Mesenchymal stem cell (in vitro differentiated cells and primary cell): Measurements from ENCODE around the gene CNDP1.
A peak's percentile ranks its signal among the peaks of the same experiment; 100 is the strongest.

Experiments used
- DNase-seq: peaks from one replicate; pipeline ENCODE4 v3.0.0-alpha.2; 2013
- H2AFZ ChIP-seq: one replicate; pipeline ENCODE4 v1.6.1; 2013; ENCODE audit warnings: low read depth, mild to moderate bottlenecking, control low read depth, inconsistent platforms, low read length, moderate library complexity
- H2AK5ac ChIP-seq: 2 replicates; pipeline ENCODE4 v1.6.1; 2013; ENCODE audit warnings: low read length, moderate library complexity, mild to moderate bottlenecking, inconsistent platforms; ENCODE audit not compliant: severe bottlenecking
- H2BK120ac ChIP-seq: one replicate; pipeline ENCODE4 v1.6.1; 2013; ENCODE audit warnings: low read depth, mild to moderate bottlenecking, inconsistent platforms, low read length, moderate library complexity
- H2BK12ac ChIP-seq, 2 experiments: one replicate each; pipeline ENCODE4 v1.6.1; 2013; ENCODE audit warnings: inconsistent platforms in 2 of 2, low read length in 2 of 2, mild to moderate bottlenecking in 2 of 2, moderate library complexity in 2 of 2, control low read depth in 1 of 2
- H2BK15ac ChIP-seq: one replicate; pipeline ENCODE4 v1.6.1; 2013; ENCODE audit warnings: mild to moderate bottlenecking, low read depth, inconsistent platforms; ENCODE audit not compliant: poor library complexity, severe bottlenecking
- H2BK5ac ChIP-seq: 2 replicates; pipeline ENCODE4 v1.6.1; 2013; ENCODE audit warnings: low read depth, mild to moderate bottlenecking, low read length, control low read depth, inconsistent platforms; ENCODE audit not compliant: poor library complexity, severe bottlenecking
- H3K14ac ChIP-seq, 2 experiments: one replicate each; pipeline ENCODE4 v1.6.1; 2013; ENCODE audit warnings: inconsistent platforms in 2 of 2, low read length in 2 of 2, control low read depth in 1 of 2, mild to moderate bottlenecking in 1 of 2, moderate library complexity in 1 of 2
- H3K18ac ChIP-seq, 2 experiments: one replicate each; pipeline ENCODE4 v1.6.1; 2013; ENCODE audit warnings: inconsistent platforms in 2 of 2, low read length in 2 of 2, control low read depth in 1 of 2, low read depth in 1 of 2, mild to moderate bottlenecking in 1 of 2
- H3K23ac ChIP-seq, 2 experiments: one replicate each; pipeline ENCODE4 v1.6.1; 2013; ENCODE audit warnings: inconsistent platforms in 2 of 2, low read length in 2 of 2, mild to moderate bottlenecking in 2 of 2, moderate library complexity in 2 of 2, control low read depth in 1 of 2
- H3K27ac ChIP-seq: 2 replicates; pipeline ENCODE4 v1.5.1; 2013; ENCODE audit warnings: mild to moderate bottlenecking, moderate library complexity, low read length, control low read depth, inconsistent platforms; ENCODE audit not compliant: poor library complexity, severe bottlenecking
- H3K27me3 ChIP-seq, 2 experiments: 2 replicates each; pipeline versions ENCODE4 v1.6.1 to v1.7.0; 2013; ENCODE audit warnings: low read length in 2 of 2, mild to moderate bottlenecking in 2 of 2, moderate library complexity in 2 of 2, control low read depth in 1 of 2, inconsistent platforms in 1 of 2; ENCODE audit not compliant: control insufficient read depth in 1 of 2, insufficient read depth in 1 of 2
- H3K36me3 ChIP-seq, 2 experiments: 2 replicates each; pipeline versions ENCODE4 v1.6.1 to v1.7.0; 2013; ENCODE audit warnings: low read length in 2 of 2, control low read depth in 1 of 2, inconsistent platforms in 1 of 2, low read depth in 1 of 2, mild to moderate bottlenecking in 1 of 2; ENCODE audit not compliant: insufficient read depth in 2 of 2, control insufficient read depth in 1 of 2
- H3K4ac ChIP-seq, 2 experiments: one replicate each; pipeline ENCODE4 v1.6.1; 2013; ENCODE audit warnings: inconsistent platforms in 2 of 2, low read length in 2 of 2, mild to moderate bottlenecking in 2 of 2, moderate library complexity in 2 of 2, control low read depth in 1 of 2, low read depth in 1 of 2
- H3K4me1 ChIP-seq: 2 replicates; pipeline ENCODE4 v1.6.1; 2013; ENCODE audit warnings: low read depth, low read length, control low read depth; ENCODE audit not compliant: control insufficient read depth, insufficient read depth
- H3K4me2 ChIP-seq: 2 replicates; pipeline ENCODE4 v1.6.1; 2013; ENCODE audit warnings: low read length, mild to moderate bottlenecking, inconsistent platforms; ENCODE audit not compliant: poor library complexity, severe bottlenecking
- H3K4me3 ChIP-seq, 2 experiments: 2 replicates each; pipeline versions ENCODE4 v1.5.1 to v1.7.0; 2013; ENCODE audit warnings: low read length in 2 of 2, mild to moderate bottlenecking in 2 of 2, control low read depth in 1 of 2, low read depth in 1 of 2; ENCODE audit not compliant: insufficient read depth in 1 of 2
- H3K79me1 ChIP-seq: replicated peaks from 2 replicates; pipeline ENCODE4 v1.6.1; 2013; ENCODE audit warnings: mild to moderate bottlenecking, control low read depth, low read length, inconsistent platforms; ENCODE audit not compliant: poor library complexity, severe bottlenecking
- H3K9ac ChIP-seq: 2 replicates; pipeline ENCODE4 v1.7.0; 2013; ENCODE audit warnings: mild to moderate bottlenecking, low read length, moderate library complexity
- H3K9me3 ChIP-seq: 2 replicates; pipeline ENCODE4 v1.7.0; 2013; ENCODE audit warnings: mild to moderate bottlenecking, low read length; ENCODE audit not compliant: control insufficient read depth
- H4K8ac ChIP-seq: one replicate; pipeline ENCODE4 v1.6.1; 2013; ENCODE audit warnings: inconsistent platforms, mild to moderate bottlenecking, low read length, moderate library complexity
- H4K91ac ChIP-seq: one replicate; pipeline ENCODE4 v1.6.1; 2013; ENCODE audit warnings: mild to moderate bottlenecking, low read length, inconsistent platforms
- WGBS: methylation state at CpG from one replicate; pipeline ENCODE4 v1.1.7; 2013; ENCODE audit warnings: mixed read lengths; 5-methylcytosine and 5-hydroxymethylcytosine counted together

The CNDP1 gene

GRCh38 chr18:74505776-74506175 is 28.5 kb upstream of the CNDP1 start:
- H3K9ac ChIP-seq = no peak overlapping the region
- H3K18ac ChIP-seq = no peak overlapping the region
- no peak overlapping the region for H3K4me3 ChIP-seq
- no peak overlapping the region for H3K27ac ChIP-seq
- no peak overlapping the region for H2BK12ac ChIP-seq
- no peak overlapping the region for H4K91ac ChIP-seq
- H2BK120ac ChIP-seq = no peak overlapping the region
- no peak overlapping the region for H3K14ac ChIP-seq
- H3K4ac ChIP-seq = no peak overlapping the region
- H2AK5ac ChIP-seq = no peak overlapping the region
- H3K4me1 ChIP-seq = peaks cover 14% of the 10 kb centered on the region
- H3K9me3 ChIP-seq = no peaks in the 10 kb centered on the region
- peaks cover 44% of the 10 kb centered on the region for H3K79me1 ChIP-seq
- no peaks in the 10 kb centered on the region for H3K27me3 ChIP-seq
- H4K8ac ChIP-seq = no peak overlapping the region
- DNase-seq = no peak
- H3K4me2 ChIP-seq = no peak overlapping the region
- peaks cover 65 to 84% of the 10 kb centered on the region in 2 experiments for H3K36me3 ChIP-seq
- no peak overlapping the region for H3K23ac ChIP-seq
- WGBS = 98% methylated on average over 14 of the region's 16 CpGs
- H2BK5ac ChIP-seq = no peak overlapping the region
- H2AFZ ChIP-seq = no peak overlapping the region
- H2BK15ac ChIP-seq = no peak overlapping the region

- Histone ChIP-seq H4K91ac (no peak overlapping the region), H3K4me2 (no peak overlapping the region), H2BK15ac (no peak overlapping the region), H4K8ac (no peak overlapping the region), H3K36me3 (peaks cover 70 to 83% of the 10 kb centered on the region in 2 experiments), H2BK5ac (no peak overlapping the region), H2AK5ac (no peak overlapping the region), H3K79me1 (peaks cover 47% of the 10 kb centered on the region), H3K27ac (no peak overlapping the region), H2BK120ac (no peak overlapping the region), H3K14ac (no peak overlapping the region), H3K18ac (no peak overlapping the region), H2BK12ac (no peak overlapping the region), H3K9me3 (no peaks in the 10 kb centered on the region), H3K4ac (no peak overlapping the region), H2AFZ (no peak overlapping the region), H3K27me3 (no peaks in the 10 kb centered on the region), H3K23ac (no peak overlapping the region), H3K4me3 (peak overlapping the region in 1 of 2 experiments; percentile 60), H3K4me1 (peaks cover 12% of the 10 kb centered on the region), H3K9ac (peak overlapping the region; percentile 61)
- WGBS = 94% methylated on average over 11 of the region's 11 CpGs
- peak; percentile 7 for DNase-seq
Observed at GRCh38 chr18:74506448-74507084, 27.7 kb upstream of the CNDP1 start.

GRCh38 chr18:74507097-74507881 is 27.0 kb upstream of the CNDP1 start:
- H2BK15ac ChIP-seq = no peak overlapping the region
- no peak for DNase-seq
- no peaks in the 10 kb centered on the region for H3K27me3 ChIP-seq
- peaks cover 76 to 86% of the 10 kb centered on the region in 2 experiments for H3K36me3 ChIP-seq
- H3K4me2 ChIP-seq = no peak overlapping the region
- H3K9ac ChIP-seq = peak overlapping the region; percentile 61
- H3K14ac ChIP-seq = no peak overlapping the region
- H3K18ac ChIP-seq = no peak overlapping the region
- 92% methylated on average over 23 of the region's 23 CpGs for WGBS
- no peak overlapping the region for H2BK5ac ChIP-seq
- no peak overlapping the region for H2AFZ ChIP-seq
- no peak overlapping the region for H2BK120ac ChIP-seq
- H2AK5ac ChIP-seq = no peak overlapping the region
- H3K27ac ChIP-seq = no peak overlapping the region
- H3K23ac ChIP-seq = no peak overlapping the region
- H3K79me1 ChIP-seq = peaks cover 48% of the 10 kb centered on the region
- H4K8ac ChIP-seq = no peak overlapping the region
- H3K4me3 ChIP-seq = peak overlapping the region in 1 of 2 experiments; percentile 60
- H3K9me3 ChIP-seq = no peaks in the 10 kb centered on the region
- H3K4me1 ChIP-seq = peaks cover 10% of the 10 kb centered on the region
- no peak overlapping the region for H3K4ac ChIP-seq
- H2BK12ac ChIP-seq = no peak overlapping the region
- no peak overlapping the region for H4K91ac ChIP-seq

GRCh38 chr18:74507927-74508326 is 26.4 kb upstream of the CNDP1 start:
- no peak overlapping the region for H3K4me2 ChIP-seq
- no peak overlapping the region for H3K14ac ChIP-seq
- no peak overlapping the region for H3K27ac ChIP-seq
- H3K36me3 ChIP-seq = peaks cover 82 to 85% of the 10 kb centered on the region in 2 experiments
- no peaks in the 10 kb centered on the region for H3K9me3 ChIP-seq
- no peak overlapping the region for H2AK5ac ChIP-seq
- H3K18ac ChIP-seq = no peak overlapping the region
- no peak overlapping the region for H3K9ac ChIP-seq
- H4K91ac ChIP-seq = no peak overlapping the region
- peaks cover 51% of the 10 kb centered on the region for H3K79me1 ChIP-seq
- 78% methylated on average over 14 of the region's 14 CpGs for WGBS
- no peak overlapping the region for H3K23ac ChIP-seq
- H4K8ac ChIP-seq = no peak overlapping the region
- no peak overlapping the region for H2AFZ ChIP-seq
- H2BK120ac ChIP-seq = no peak overlapping the region
- H3K4me3 ChIP-seq = no peak overlapping the region
- H3K4me1 ChIP-seq = peaks cover 9% of the 10 kb centered on the region
- DNase-seq = no peak
- H3K4ac ChIP-seq = no peak overlapping the region
- H3K27me3 ChIP-seq = no peaks in the 10 kb centered on the region
- H2BK12ac ChIP-seq = no peak overlapping the region
- H2BK5ac ChIP-seq = no peak overlapping the region
- no peak overlapping the region for H2BK15ac ChIP-seq
